ENCODE data around the gene CHURC1.

Gene CHURC1

GRCh38 chr14:64870160-64870559 is 44.1 kb upstream of the CHURC1 start:
- Histone ChIP-seq H3K9ac (ENCODE audit: low read length) (no peak overlapping the region), H3K27ac (ENCODE audit: low read depth, low read length, poor library complexity, severe bottlenecking) (no peak overlapping the region), H2AFZ (ENCODE audit: low read length) (no peak overlapping the region), H3K9me2 (ENCODE audit: low read depth, low read length) (no peaks in the 10 kb centered on the region), H3K4me1 (ENCODE audit: insufficient read depth, low read length, severe bottlenecking) (no peaks in the 10 kb centered on the region), H3K4me2 (ENCODE audit: low read length) (no peak overlapping the region), H3K27me3 (ENCODE audit: insufficient read depth, low read length) (peaks cover 8% of the 10 kb centered on the region; the same call in 1 of the 2 replicates), H3K36me3 (ENCODE audit: insufficient read depth, low read length) (no peaks in the 10 kb centered on the region), H3K79me2 (ENCODE audit: insufficient read depth, low read length) (no peaks in the 10 kb centered on the region), H3K9me3 (ENCODE audit: low read length) (no peaks in the 10 kb centered on the region), H3F3A (ENCODE audit: insufficient read depth, low read length) (no peaks in the 10 kb centered on the region), H4K20me1 (ENCODE audit: insufficient read depth, low read length) (no peaks in the 10 kb centered on the region), H3K4me3 (ENCODE audit: low read depth, low read length, poor library complexity, severe bottlenecking) (no peak overlapping the region)
- TF ChIP-seq CTCF (IDR thresholded peaks at IDR 0.05; ENCODE audit: low read length), result no peak
- TF ChIP-seq EZH2 (IDR thresholded peaks at IDR 0.05; ENCODE audit: borderline replicate concordance, low read length), result no peak

- Histone ChIP-seq H3K4me1 (ENCODE audit: insufficient read depth, low read length, severe bottlenecking) (no peaks in the 10 kb centered on the region), H3K4me2 (ENCODE audit: low read length) (no peak overlapping the region), H4K20me1 (ENCODE audit: insufficient read depth, low read length) (no peaks in the 10 kb centered on the region), H3K4me3 (ENCODE audit: low read depth, low read length, poor library complexity, severe bottlenecking) (no peak overlapping the region), H2AFZ (ENCODE audit: low read length) (no peak overlapping the region), H3K9ac (ENCODE audit: low read length) (no peak overlapping the region), H3K27ac (ENCODE audit: low read depth, low read length, poor library complexity, severe bottlenecking) (no peak overlapping the region), H3K9me3 (ENCODE audit: low read length) (no peaks in the 10 kb centered on the region), H3K36me3 (ENCODE audit: insufficient read depth, low read length) (no peaks in the 10 kb centered on the region), H3F3A (ENCODE audit: insufficient read depth, low read length) (no peaks in the 10 kb centered on the region), H3K79me2 (ENCODE audit: insufficient read depth, low read length) (no peaks in the 10 kb centered on the region), H3K9me2 (ENCODE audit: low read depth, low read length) (no peaks in the 10 kb centered on the region), H3K27me3 (ENCODE audit: insufficient read depth, low read length) (peaks cover 8% of the 10 kb centered on the region; the same call in 1 of the 2 replicates)
- TF ChIP-seq CTCF (IDR thresholded peaks at IDR 0.05; ENCODE audit: low read length) (no peak), EZH2 (IDR thresholded peaks at IDR 0.05; ENCODE audit: borderline replicate concordance, low read length) (no peak)
Measured at GRCh38 chr14:64871344-64871743, 42.9 kb upstream of the CHURC1 start.

GRCh38 chr14:64873506-64874219 is 40.6 kb upstream of the CHURC1 start:
- Histone ChIP-seq H3K4me2 (ENCODE audit: low read length) (no peak overlapping the region), H3K9ac (ENCODE audit: low read length) (no peak overlapping the region), H3K9me3 (ENCODE audit: low read length) (no peaks in the 10 kb centered on the region), H3K4me1 (ENCODE audit: insufficient read depth, low read length, severe bottlenecking) (no peaks in the 10 kb centered on the region), H3F3A (ENCODE audit: insufficient read depth, low read length) (no peaks in the 10 kb centered on the region), H3K36me3 (ENCODE audit: insufficient read depth, low read length) (no peaks in the 10 kb centered on the region), H3K79me2 (ENCODE audit: insufficient read depth, low read length) (no peaks in the 10 kb centered on the region), H3K27me3 (ENCODE audit: insufficient read depth, low read length) (peaks cover 8% of the 10 kb centered on the region; the same call in 1 of the 2 replicates), H3K9me2 (ENCODE audit: low read depth, low read length) (no peaks in the 10 kb centered on the region), H4K20me1 (ENCODE audit: insufficient read depth, low read length) (no peaks in the 10 kb centered on the region), H3K4me3 (ENCODE audit: low read depth, low read length, poor library complexity, severe bottlenecking) (no peak overlapping the region), H2AFZ (ENCODE audit: low read length) (no peak overlapping the region), H3K27ac (ENCODE audit: low read depth, low read length, poor library complexity, severe bottlenecking) (no peak overlapping the region)
- TF ChIP-seq CTCF (IDR thresholded peaks at IDR 0.05; ENCODE audit: low read length), result no peak
- TF ChIP-seq EZH2 (IDR thresholded peaks at IDR 0.05; ENCODE audit: borderline replicate concordance, low read length), result no peak

Measured in OCI-LY1 (cell line).